ENCODE measurements around the gene OR10K1. TPM values are rescaled to one million over a fixed set of nuclear protein-coding genes. Genes with fewer than 3 reads are reported as not detected.
"Not testable (repeated sequence)": the region's sequence is repeated elsewhere in the genome, so short reads cannot be mapped to it uniquely, and the experiment has no call there.

OR10K1 gene
- total RNA-seq: not detected
- not detected for polyA plus RNA-seq (ENCODE audit: insufficient read length in 2 of 2)
- long read RNA-seq, donor 1: 0 reads
- long read RNA-seq, donor 2, partial matches to known transcripts: 0 of 1 reads
- long read RNA-seq, donor 2, other reads (novel, unspliced or antisense): 0 of 1 reads
- long read RNA-seq, donor 3, partial matches to known transcripts: 0 of 1 reads
- long read RNA-seq, donor 3, other reads (novel, unspliced or antisense): 0 of 1 reads
- long read RNA-seq, donor 4: 0 reads

- no peaks in the 10 kb centered on the region for H3K4me1 ChIP-seq (ENCODE audit: control insufficient read depth, insufficient read depth, low read length)
- 71% methylated on average over 1 of the region's 2 CpGs for WGBS (ENCODE audit: insufficient coverage)
- no peak within 1 kb of the TSS for H3K27ac ChIP-seq (ENCODE audit: low read depth, low read length)
- H3K36me3 ChIP-seq (ENCODE audit: control insufficient read depth, insufficient read depth, low read length): no peaks in the 10 kb centered on the region
- DNase-seq (ENCODE audit: low read depth in 4 of 6, low spot score in 6 of 6): no peak
- H3K4me3 ChIP-seq (ENCODE audit: low read depth, low read length): no peak within 1 kb of the TSS
- H3K9me3 ChIP-seq (ENCODE audit: control insufficient read depth, insufficient read depth, low read length): no peaks in the 10 kb centered on the region
- no peaks in the 10 kb centered on the region for H3K27me3 ChIP-seq (ENCODE audit: control insufficient read depth, insufficient read depth, low read length)
These were observed at the start of gene OR10K1 for GRCh38 chr1:158461534-158461933. Gene OR10K1, plus strand, starts transcription at chr1:158461834. Its CDS starts 3,728 bp downstream, at chr1:158465562.

- H3K27ac ChIP-seq (ENCODE audit: low read depth, low read length): no peak overlapping the region
- DNase-seq (ENCODE audit: low read depth in 4 of 6, low spot score in 6 of 6): no peak
- WGBS (ENCODE audit: insufficient coverage): 86% methylated on average over 1 of the region's 4 CpGs
These were observed 46.8 kb upstream of the OR10K1 start for GRCh38 chr1:158414651-158415345.

GRCh38 chr1:158417586-158417985 is 44.0 kb upstream of the OR10K1 start:
- no peak overlapping the region for H3K4me3 ChIP-seq (ENCODE audit: low read depth, low read length)
- no peaks in the 10 kb centered on the region for H3K4me1 ChIP-seq (ENCODE audit: control insufficient read depth, insufficient read depth, low read length)
- H3K27ac ChIP-seq (ENCODE audit: low read depth, low read length): no peak overlapping the region
- H3K36me3 ChIP-seq (ENCODE audit: control insufficient read depth, insufficient read depth, low read length): no peaks in the 10 kb centered on the region
- no peaks in the 10 kb centered on the region for H3K27me3 ChIP-seq (ENCODE audit: control insufficient read depth, insufficient read depth, low read length)
- no peaks in the 10 kb centered on the region for H3K9me3 ChIP-seq (ENCODE audit: control insufficient read depth, insufficient read depth, low read length)
- DNase-seq (ENCODE audit: low read depth in 4 of 6, low spot score in 6 of 6): no peak

More at GRCh38 chr1:158414651-158415345, 46.8 kb upstream of the OR10K1 start:
- Histone ChIP-seq H3K27me3 (ENCODE audit: control insufficient read depth, insufficient read depth, low read length) (no peaks in the 10 kb centered on the region), H3K36me3 (ENCODE audit: control insufficient read depth, insufficient read depth, low read length) (no peaks in the 10 kb centered on the region), H3K9me3 (ENCODE audit: control insufficient read depth, insufficient read depth, low read length) (no peaks in the 10 kb centered on the region), H3K4me3 (ENCODE audit: low read depth, low read length) (no peak overlapping the region), H3K4me1 (ENCODE audit: control insufficient read depth, insufficient read depth, low read length) (no peaks in the 10 kb centered on the region)

- no peaks in the 10 kb centered on the region for H3K36me3 ChIP-seq (ENCODE audit: control insufficient read depth, insufficient read depth, low read length)
- H3K27ac ChIP-seq (ENCODE audit: low read depth, low read length): no peak overlapping the region
These were observed 39.4 kb upstream of the OR10K1 start for GRCh38 chr1:158422212-158422611.

GRCh38 chr1:158425027-158425426 is 36.6 kb upstream of the OR10K1 start:
- Histone ChIP-seq H3K27ac (ENCODE audit: low read depth, low read length) (no peak overlapping the region), H3K4me3 (ENCODE audit: low read depth, low read length) (no peak overlapping the region), H3K36me3 (ENCODE audit: control insufficient read depth, insufficient read depth, low read length) (no peaks in the 10 kb centered on the region), H3K9me3 (ENCODE audit: control insufficient read depth, insufficient read depth, low read length) (peaks cover 3% of the 10 kb centered on the region), H3K27me3 (ENCODE audit: control insufficient read depth, insufficient read depth, low read length) (no peaks in the 10 kb centered on the region), H3K4me1 (ENCODE audit: control insufficient read depth, insufficient read depth, low read length) (no peaks in the 10 kb centered on the region)
- DNase-seq (ENCODE audit: low read depth in 4 of 6, low spot score in 6 of 6): no peak

More at GRCh38 chr1:158422212-158422611, 39.4 kb upstream of the OR10K1 start:
- Histone ChIP-seq H3K9me3 (ENCODE audit: control insufficient read depth, insufficient read depth, low read length) (peaks cover 2% of the 10 kb centered on the region), H3K27me3 (ENCODE audit: control insufficient read depth, insufficient read depth, low read length) (no peaks in the 10 kb centered on the region), H3K4me3 (ENCODE audit: low read depth, low read length) (no peak overlapping the region), H3K4me1 (ENCODE audit: control insufficient read depth, insufficient read depth, low read length) (no peaks in the 10 kb centered on the region)
- DNase-seq (ENCODE audit: low read depth in 4 of 6, low spot score in 6 of 6): no peak

- H3K4me1 ChIP-seq (ENCODE audit: control insufficient read depth, insufficient read depth, low read length): no peaks in the 10 kb centered on the region
- no CpG with 5 or more reads among the region's 1 CpG for WGBS (ENCODE audit: insufficient coverage)
- H3K36me3 ChIP-seq (ENCODE audit: control insufficient read depth, insufficient read depth, low read length): no peaks in the 10 kb centered on the region
- DNase-seq (ENCODE audit: low read depth in 4 of 6, low spot score in 6 of 6): no peak
- no peak within 1 kb of the TSS for H3K27ac ChIP-seq (ENCODE audit: low read depth, low read length)
- H3K27me3 ChIP-seq (ENCODE audit: control insufficient read depth, insufficient read depth, low read length): no peaks in the 10 kb centered on the region
- no peak within 1 kb of the TSS for H3K4me3 ChIP-seq (ENCODE audit: low read depth, low read length)
- peaks cover 3% of the 10 kb centered on the region for H3K9me3 ChIP-seq (ENCODE audit: control insufficient read depth, insufficient read depth, low read length)
These were observed 35.5 kb upstream of the OR10K1 start, which contains the start of gene OR10K2 for GRCh38 chr1:158426137-158426536. Gene OR10K2, minus strand, starts transcription at chr1:158426237. Its CDS starts 5,371 bp downstream, at chr1:158420866.

- H3K27ac ChIP-seq (ENCODE audit: low read depth, low read length); H3K4me3 ChIP-seq (ENCODE audit: low read depth, low read length); H3K9me3 ChIP-seq (ENCODE audit: control insufficient read depth, insufficient read depth, low read length); DNase-seq (ENCODE audit: low read depth in 4 of 6, low spot score in 6 of 6); H3K27me3 ChIP-seq (ENCODE audit: control insufficient read depth, insufficient read depth, low read length); H3K36me3 ChIP-seq (ENCODE audit: control insufficient read depth, insufficient read depth, low read length); H3K4me1 ChIP-seq (ENCODE audit: control insufficient read depth, insufficient read depth, low read length): not testable (repeated sequence)
- 74% methylated on average over 3 of the region's 3 CpGs for WGBS (ENCODE audit: insufficient coverage)
These were observed 31.5 kb upstream of the OR10K1 start for GRCh38 chr1:158430163-158430562.

GRCh38 chr1:158434741-158435140 is 26.9 kb upstream of the OR10K1 start:
- DNase-seq (ENCODE audit: low read depth in 4 of 6, low spot score in 6 of 6): no peak
- H3K27me3 ChIP-seq (ENCODE audit: control insufficient read depth, insufficient read depth, low read length): no peaks in the 10 kb centered on the region
- no peaks in the 10 kb centered on the region for H3K36me3 ChIP-seq (ENCODE audit: control insufficient read depth, insufficient read depth, low read length)
- no peak overlapping the region for H3K4me3 ChIP-seq (ENCODE audit: low read depth, low read length)
- no peaks in the 10 kb centered on the region for H3K9me3 ChIP-seq (ENCODE audit: control insufficient read depth, insufficient read depth, low read length)
- H3K27ac ChIP-seq (ENCODE audit: low read depth, low read length): no peak overlapping the region
- 59% methylated on average over 3 of the region's 3 CpGs for WGBS (ENCODE audit: insufficient coverage)
- no peaks in the 10 kb centered on the region for H3K4me1 ChIP-seq (ENCODE audit: control insufficient read depth, insufficient read depth, low read length)

- H3K9me3 ChIP-seq (ENCODE audit: control insufficient read depth, insufficient read depth, low read length): no peaks in the 10 kb centered on the region
- H3K36me3 ChIP-seq (ENCODE audit: control insufficient read depth, insufficient read depth, low read length): no peaks in the 10 kb centered on the region
- H3K27me3 ChIP-seq (ENCODE audit: control insufficient read depth, insufficient read depth, low read length): no peaks in the 10 kb centered on the region
- H3K4me3 ChIP-seq (ENCODE audit: low read depth, low read length): no peak overlapping the region
- no peak overlapping the region for H3K27ac ChIP-seq (ENCODE audit: low read depth, low read length)
- 77% methylated on average over 2 of the region's 4 CpGs for WGBS (ENCODE audit: insufficient coverage)
- no peak for DNase-seq (ENCODE audit: low read depth in 4 of 6, low spot score in 6 of 6)
- H3K4me1 ChIP-seq (ENCODE audit: control insufficient read depth, insufficient read depth, low read length): no peaks in the 10 kb centered on the region
These were observed 16.3 kb upstream of the OR10K1 start for GRCh38 chr1:158445376-158445775.

GRCh38 chr1:158454537-158454936 is 7.1 kb upstream of the OR10K1 start:
- H3K9me3 ChIP-seq (ENCODE audit: control insufficient read depth, insufficient read depth, low read length): no peaks in the 10 kb centered on the region

More at GRCh38 chr1:158454537-158454936, 7.1 kb upstream of the OR10K1 start:
- 89% methylated on average over 1 of the region's 1 CpG for WGBS (ENCODE audit: insufficient coverage)
- H3K4me1 ChIP-seq (ENCODE audit: control insufficient read depth, insufficient read depth, low read length): no peaks in the 10 kb centered on the region
- H3K4me3 ChIP-seq (ENCODE audit: low read depth, low read length): no peak overlapping the region
- no peak overlapping the region for H3K27ac ChIP-seq (ENCODE audit: low read depth, low read length)
- H3K36me3 ChIP-seq (ENCODE audit: control insufficient read depth, insufficient read depth, low read length): no peaks in the 10 kb centered on the region
- H3K27me3 ChIP-seq (ENCODE audit: control insufficient read depth, insufficient read depth, low read length): no peaks in the 10 kb centered on the region
- DNase-seq (ENCODE audit: low read depth in 4 of 6, low spot score in 6 of 6): no peak

Data from spinal cord (tissue), 10 donors.